OCI-LY3 (cell line): Measurements from ENCODE around the gene PRPF39.

Experiments used
- EZH2phosphoT487 ChIP-seq: fragments of 200-600 bp; shearing (Covaris generic); IDR thresholded peaks from 2 replicates; pipeline ENCODE4 v1.6.1; 2018; ENCODE audit warnings: antibody characterized with exemption, mixed run types, low read depth
- TF ChIP-seq, protein P1 (sequence below): fragments of 200-600, 300-600 bp; sonication (generic); IDR thresholded peaks from 2 replicates; pipeline ENCODE4 v1.5.1; 2014; ENCODE audit warnings: antibody characterized with exemption, low read length, low read depth

GRCh38 chr14:45149602-45150001 is 65.7 kb downstream of the PRPF39 start:
- TF ChIP-seq, protein P1, sequence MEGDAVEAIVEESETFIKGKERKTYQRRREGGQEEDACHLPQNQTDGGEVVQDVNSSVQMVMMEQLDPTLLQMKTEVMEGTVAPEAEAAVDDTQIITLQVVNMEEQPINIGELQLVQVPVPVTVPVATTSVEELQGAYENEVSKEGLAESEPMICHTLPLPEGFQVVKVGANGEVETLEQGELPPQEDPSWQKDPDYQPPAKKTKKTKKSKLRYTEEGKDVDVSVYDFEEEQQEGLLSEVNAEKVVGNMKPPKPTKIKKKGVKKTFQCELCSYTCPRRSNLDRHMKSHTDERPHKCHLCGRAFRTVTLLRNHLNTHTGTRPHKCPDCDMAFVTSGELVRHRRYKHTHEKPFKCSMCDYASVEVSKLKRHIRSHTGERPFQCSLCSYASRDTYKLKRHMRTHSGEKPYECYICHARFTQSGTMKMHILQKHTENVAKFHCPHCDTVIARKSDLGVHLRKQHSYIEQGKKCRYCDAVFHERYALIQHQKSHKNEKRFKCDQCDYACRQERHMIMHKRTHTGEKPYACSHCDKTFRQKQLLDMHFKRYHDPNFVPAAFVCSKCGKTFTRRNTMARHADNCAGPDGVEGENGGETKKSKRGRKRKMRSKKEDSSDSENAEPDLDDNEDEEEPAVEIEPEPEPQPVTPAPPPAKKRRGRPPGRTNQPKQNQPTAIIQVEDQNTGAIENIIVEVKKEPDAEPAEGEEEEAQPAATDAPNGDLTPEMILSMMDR, result no peak
- TF ChIP-seq EZH2phosphoT487, result no peak
